Astrocyte (in vitro differentiated cells and primary cell): Measurements from ENCODE around the gene ZNF700. TPM values are rescaled to one million over a fixed set of nuclear protein-coding genes. Genes with fewer than 3 reads are reported as not detected.
"Not testable (repeated sequence)": the region's sequence is repeated elsewhere in the genome, so short reads cannot be mapped to it uniquely, and the experiment has no call there.

ENCODE experiments used
- DNase-seq: peaks from one replicate; pipeline ENCODE4 v3.0.0-alpha.2; 2010; ENCODE audit warnings: low read depth
- FAIRE-seq: peaks from 2 replicates; lab custom pipeline; 2011; peaks lifted over from hg19 to GRCh38; lab: Jason Lieb, UNC
- H2AFZ ChIP-seq: 2 replicates; pipeline ENCODE4 v1.6.0; 2012; ENCODE audit warnings: low read depth, low read length, inconsistent platforms
- H3K27ac ChIP-seq: 2 replicates; pipeline ENCODE4 v1.5.1; 2011; ENCODE audit warnings: low read depth, low read length, inconsistent platforms
- H3K27me3 ChIP-seq: 2 replicates; pipeline ENCODE4 v1.6.0; 2011; ENCODE audit warnings: low read length, inconsistent platforms; ENCODE audit not compliant: insufficient read depth
- H3K36me3 ChIP-seq: 2 replicates; pipeline ENCODE4 v1.5.1; 2011; ENCODE audit warnings: low read length, inconsistent platforms; ENCODE audit not compliant: insufficient read depth
- H3K4me1 ChIP-seq: 2 replicates; pipeline ENCODE4 v1.5.1; 2011; ENCODE audit warnings: low read length, inconsistent platforms; ENCODE audit not compliant: insufficient read depth
- H3K4me2 ChIP-seq: 2 replicates; pipeline ENCODE4 v1.6.0; 2012; ENCODE audit warnings: low read length, inconsistent platforms
- H3K4me3 ChIP-seq: 2 replicates; pipeline ENCODE4 v1.5.1; 2011; ENCODE audit warnings: low read depth, mild to moderate bottlenecking, low read length, inconsistent platforms; ENCODE audit not compliant: insufficient read depth
- H3K79me2 ChIP-seq: 2 replicates; pipeline ENCODE4 v1.6.0; 2012; ENCODE audit warnings: mild to moderate bottlenecking, low read length, inconsistent platforms; ENCODE audit not compliant: insufficient read depth
- H3K9ac ChIP-seq: 2 replicates; pipeline ENCODE4 v1.6.0; 2012; ENCODE audit warnings: mild to moderate bottlenecking, low read length, inconsistent platforms
- H3K9me3 ChIP-seq: 2 replicates; pipeline ENCODE4 v1.5.1; 2012; ENCODE audit warnings: low read depth, mild to moderate bottlenecking, low read length, inconsistent platforms; ENCODE audit not compliant: insufficient read depth
- H4K20me1 ChIP-seq: 2 replicates; pipeline ENCODE4 v1.6.0; 2012; ENCODE audit warnings: low read length, inconsistent platforms; ENCODE audit not compliant: insufficient read depth
- H3K27ac Mint-ChIP-seq: one replicate; pipeline ENCODE4 v1.8.0; 2021; ENCODE audit warnings: mild to moderate bottlenecking, mixed read lengths; ENCODE audit not compliant: unreplicated experiment
- H3K27me3 Mint-ChIP-seq: one replicate; pipeline ENCODE4 v1.8.0; 2021; ENCODE audit warnings: low read depth, mixed read lengths; ENCODE audit not compliant: unreplicated experiment
- H3K36me3 Mint-ChIP-seq: one replicate; pipeline ENCODE4 v1.8.0; 2021; ENCODE audit warnings: low read depth, mixed read lengths; ENCODE audit not compliant: unreplicated experiment
- H3K4me1 Mint-ChIP-seq: one replicate; pipeline ENCODE4 v1.8.0; 2021; ENCODE audit warnings: low read depth, mixed read lengths; ENCODE audit not compliant: unreplicated experiment
- H3K4me3 Mint-ChIP-seq: one replicate; pipeline ENCODE4 v1.8.0; 2021; ENCODE audit warnings: mild to moderate bottlenecking, moderate library complexity, mixed read lengths; ENCODE audit not compliant: unreplicated experiment
- H3K9me3 Mint-ChIP-seq: one replicate; pipeline ENCODE4 v1.8.0; 2021; ENCODE audit warnings: mild to moderate bottlenecking, mixed read lengths; ENCODE audit not compliant: unreplicated experiment
- CTCF ChIP-seq: IDR thresholded peaks from 2 replicates; pipeline ENCODE4 v1.5.1; 2011; ENCODE audit warnings: low read depth, mild to moderate bottlenecking, inconsistent platforms, low read length, moderate library complexity; ENCODE audit not compliant: insufficient read depth
- EZH2 ChIP-seq: IDR thresholded peaks from 2 replicates; pipeline ENCODE4 v1.6.1; 2012; ENCODE audit warnings: mild to moderate bottlenecking, low read length, inconsistent platforms; ENCODE audit not compliant: insufficient read depth
- total RNA-seq: library from RNA; stranded (reverse); gene quantifications from 2 replicates; pipeline ENCODE4 v1.2.1, GENCODE V29; 2021

ZNF700 gene
- total RNA-seq, 1 donor from 2014 or later = not detected

DNA sequence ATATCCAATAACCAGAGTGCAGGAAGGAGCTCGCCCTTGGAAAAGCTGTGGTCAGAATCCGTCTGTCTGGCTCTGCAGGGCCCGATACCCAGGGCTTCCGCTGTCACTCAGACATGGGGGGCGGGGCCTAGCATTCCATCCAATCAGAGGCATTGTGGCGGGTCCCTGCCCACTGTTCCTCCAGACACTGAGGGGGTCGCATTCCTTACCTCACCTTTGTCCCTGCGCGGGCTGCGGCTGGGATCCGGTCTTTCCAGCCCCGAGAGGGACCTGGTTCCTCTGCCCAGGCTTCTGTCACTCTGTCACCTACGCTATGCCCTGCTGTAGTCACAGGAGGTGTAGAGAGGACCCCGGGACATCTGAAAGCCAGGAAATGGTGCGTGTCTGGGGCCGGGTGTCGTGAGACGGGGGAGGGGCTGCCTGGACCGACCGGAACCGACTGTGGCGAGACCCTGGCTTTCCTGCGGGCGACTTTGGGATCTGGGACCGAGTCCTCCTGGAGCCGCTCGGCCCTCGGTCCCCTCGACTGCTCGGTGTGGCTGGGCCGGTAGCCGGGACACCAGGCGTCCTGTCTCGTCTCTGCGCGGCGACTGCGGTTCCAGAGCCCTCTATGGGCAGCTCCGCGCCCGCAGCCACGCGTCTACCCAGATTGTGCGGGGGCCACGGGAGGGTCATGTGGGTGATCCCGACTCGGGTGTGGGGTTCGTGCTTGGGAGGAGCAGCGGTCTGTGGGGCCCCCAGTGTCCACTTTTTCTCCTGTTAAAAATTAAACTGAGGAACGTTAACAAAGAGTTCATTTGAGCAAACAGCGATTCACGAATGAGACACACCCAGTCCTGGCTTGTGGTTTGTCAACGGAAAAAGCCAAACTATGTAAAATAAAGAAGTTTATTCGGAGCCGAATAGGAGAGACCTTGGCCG, 37.0 kb upstream of the ZNF700 start, which contains the start of gene ZNF69:
Gene ZNF69, plus strand, starts transcription at position 172 of the 921 bp plus-strand sequence. Its CDS starts 142 bp downstream, at position 314.
- Histone ChIP-seq H4K20me1 (no peaks in the 10 kb centered on the region), H3K27me3 (no peaks in the 10 kb centered on the region), H3K79me2 (no peaks in the 10 kb centered on the region), H3K4me1 (peaks cover 7% of the 10 kb centered on the region), H3K9me3 (peaks cover 3% of the 10 kb centered on the region), H3K36me3 (no peaks in the 10 kb centered on the region), H2AFZ (peak within 1 kb of the TSS; percentile 92), H3K4me3 (peak within 1 kb of the TSS; percentile 83), H3K9ac (peak within 1 kb of the TSS; percentile 83), H3K27ac (peak within 1 kb of the TSS; percentile 65), H3K4me2 (peak within 1 kb of the TSS; percentile 93)
- H3K9me3 Mint-ChIP-seq = peaks cover 19% of the 10 kb centered on the region
- no peaks in the 10 kb centered on the region for H3K27me3 Mint-ChIP-seq
- FAIRE-seq (no peak), DNase-seq (peak; percentile 64)
- no peaks in the 10 kb centered on the region for H3K36me3 Mint-ChIP-seq
- no peak within 1 kb of the TSS for H3K27ac Mint-ChIP-seq
- H3K4me3 Mint-ChIP-seq = no peak within 1 kb of the TSS
- TF ChIP-seq EZH2 (no peak), CTCF (no peak)
- no peaks in the 10 kb centered on the region for H3K4me1 Mint-ChIP-seq

- H3K27ac Mint-ChIP-seq, H3K4me3 Mint-ChIP-seq, H3K9ac ChIP-seq, H3K4me1 Mint-ChIP-seq, FAIRE-seq, H3K27me3 Mint-ChIP-seq, H3K27me3 ChIP-seq, H3K36me3 Mint-ChIP-seq, H3K27ac ChIP-seq, H3K4me1 ChIP-seq, H3K36me3 ChIP-seq, H3K4me3 ChIP-seq, H3K9me3 ChIP-seq, H4K20me1 ChIP-seq, H2AFZ ChIP-seq: not testable (repeated sequence)
- peaks cover 26% of the 10 kb centered on the region for H3K9me3 Mint-ChIP-seq
- H3K79me2 ChIP-seq = peaks cover 11% of the 10 kb centered on the region
- DNase-seq = peak; percentile 18
- H3K4me2 ChIP-seq = peak overlapping the region; percentile 41
Observed at GRCh38 chr19:11889901-11890300, 35.0 kb upstream of the ZNF700 start.

- H3K79me2 ChIP-seq = peaks cover 11% of the 10 kb centered on the region
- no peaks in the 10 kb centered on the region for H3K27me3 ChIP-seq
- TF ChIP-seq EZH2 (no peak), CTCF (no peak)
- no peak for DNase-seq
- Mint-ChIP-seq H3K4me1 (no peaks in the 10 kb centered on the region), H3K4me3 (no peak overlapping the region), H3K9me3 (peaks cover 26% of the 10 kb centered on the region), H3K36me3 (no peaks in the 10 kb centered on the region), H3K27ac (no peak overlapping the region), H3K27me3 (no peaks in the 10 kb centered on the region)
- no peaks in the 10 kb centered on the region for H3K36me3 ChIP-seq
- no peak for FAIRE-seq
- no peak overlapping the region for H2AFZ ChIP-seq
- no peak overlapping the region for H3K9ac ChIP-seq
- H3K9me3 ChIP-seq = peaks cover 3% of the 10 kb centered on the region
- no peaks in the 10 kb centered on the region for H4K20me1 ChIP-seq
- H3K4me3 ChIP-seq = no peak overlapping the region
- peaks cover 7% of the 10 kb centered on the region for H3K4me1 ChIP-seq
- H3K4me2 ChIP-seq = no peak overlapping the region
- no peak overlapping the region for H3K27ac ChIP-seq
Observed at GRCh38 chr19:11890634-11891033, 34.3 kb upstream of the ZNF700 start.
